GM23338 (cell line): ENCODE measurements around the gene MRAP. TPM values are rescaled to one million over a fixed set of nuclear protein-coding genes. Genes with fewer than 3 reads are reported as not detected.

ENCODE experiments used
- ATAC-seq: fragments of 200-7000 bp; cut with Tn5 transposase; 3 replicates; pipeline ENCODE4 v1.9.1; 2020
- DNase-seq: peaks from one replicate; pipeline ENCODE4 v3.0.0-alpha.2; 2015; ENCODE audit warnings: low spot score
- H2AFZ ChIP-seq: fragments of 200-600 bp; sonication (generic); 2 replicates; pipeline ENCODE4 v1.8.0; 2016; ENCODE audit warnings: antibody characterized with exemption, mild to moderate bottlenecking, moderate library complexity
- H3F3A ChIP-seq: fragments of 200-600 bp; sonication (generic); replicated peaks from 2 replicates; pipeline ENCODE4 v1.8.0; 2017; ENCODE audit warnings: antibody characterized with exemption, mixed run types, low read depth
- H3K27ac ChIP-seq: fragments of 200-600 bp; sonication (generic); 2 replicates; pipeline ENCODE4 v1.6.1; 2016; ENCODE audit warnings: low read depth
- H3K27me3 ChIP-seq: fragments of 200-600 bp; sonication (generic); 2 replicates; pipeline ENCODE4 v1.8.0; 2016; ENCODE audit warnings: mild to moderate bottlenecking, mixed run types, moderate library complexity; ENCODE audit not compliant: insufficient read depth
- H3K36me3 ChIP-seq: fragments of 200-600 bp; sonication (generic); 2 replicates; pipeline ENCODE4 v1.8.0; 2016; ENCODE audit warnings: mild to moderate bottlenecking; ENCODE audit not compliant: insufficient read depth
- H3K4me1 ChIP-seq: fragments of 200-600 bp; sonication (generic); 2 replicates; pipeline ENCODE4 v1.8.0; 2016; ENCODE audit warnings: mild to moderate bottlenecking, moderate library complexity; ENCODE audit not compliant: insufficient read depth
- H3K4me2 ChIP-seq: fragments of 200-600 bp; sonication (generic); 2 replicates; pipeline ENCODE4 v1.7.1; 2017; ENCODE audit warnings: mixed run types
- H3K4me3 ChIP-seq: fragments of 200-600 bp; sonication (generic); 2 replicates; pipeline ENCODE4 v1.6.1; 2016; ENCODE audit warnings: mixed run types
- H3K79me2 ChIP-seq: fragments of 200-600 bp; sonication (generic); replicated peaks from 2 replicates; pipeline ENCODE4 v1.8.0; 2017; ENCODE audit warnings: mild to moderate bottlenecking; ENCODE audit not compliant: insufficient read depth
- H3K9me2 ChIP-seq: fragments of 200-600 bp; sonication (generic); 2 replicates; pipeline ENCODE4 v1.8.0; 2017; ENCODE audit not compliant: insufficient read depth
- H4K20me1 ChIP-seq: fragments of 200-600 bp; sonication (generic); replicated peaks from 2 replicates; pipeline ENCODE4 v1.8.0; 2017; ENCODE audit warnings: mild to moderate bottlenecking; ENCODE audit not compliant: insufficient read depth
- H3K27ac Mint-ChIP-seq: 2 replicates; pipeline ENCODE4 v1.8.0; 2020; ENCODE audit warnings: inconsistent platforms, mild to moderate bottlenecking, moderate library complexity, mixed read lengths
- H3K27me3 Mint-ChIP-seq: 3 replicates; pipeline ENCODE4 v1.8.0; 2022; ENCODE audit warnings: low read depth, mild to moderate bottlenecking, moderate library complexity, mixed read lengths, inconsistent platforms; ENCODE audit not compliant: insufficient read depth, poor library complexity
- H3K36me3 Mint-ChIP-seq: 3 replicates; pipeline ENCODE4 v1.8.0; 2021; ENCODE audit warnings: low read depth, mild to moderate bottlenecking, inconsistent platforms, moderate library complexity, mixed read lengths
- H3K4me1 Mint-ChIP-seq: 3 replicates; pipeline ENCODE4 v1.8.0; 2020; ENCODE audit warnings: mild to moderate bottlenecking, inconsistent platforms, mixed read lengths
- H3K4me3 Mint-ChIP-seq: 3 replicates; pipeline ENCODE4 v1.8.0; 2021; ENCODE audit warnings: moderate library complexity, mild to moderate bottlenecking, inconsistent platforms, mixed read lengths
- H3K9me3 Mint-ChIP-seq: 3 replicates; pipeline ENCODE4 v1.8.0; 2020; ENCODE audit warnings: moderate library complexity, mild to moderate bottlenecking, inconsistent platforms, mixed read lengths
- CREB1 ChIP-seq: fragments of 250-450 bp; sonication (Bioruptor Pico); IDR thresholded peaks from 2 replicates; pipeline ENCODE4 v1.5.0; 2020; ENCODE audit warnings: low read depth, mild to moderate bottlenecking, moderate library complexity
- EZH2 ChIP-seq: fragments of 200-600 bp; sonication (generic); IDR thresholded peaks from one replicate; pipeline ENCODE4 v1.8.0; 2017; ENCODE audit warnings: antibody characterized with exemption, mild to moderate bottlenecking, low read depth; ENCODE audit not compliant: unreplicated experiment
- EZH2phosphoT487 ChIP-seq: fragments of 200-600 bp; sonication (generic); IDR thresholded peaks from one replicate; pipeline ENCODE4 v1.8.1; 2018; ENCODE audit warnings: antibody characterized with exemption; ENCODE audit not compliant: unreplicated experiment
- JUNB ChIP-seq: IDR thresholded peaks from one replicate; pipeline ENCODE4 v1.6.1; 2016; ENCODE audit warnings: antibody characterized with exemption; ENCODE audit not compliant: unreplicated experiment
- NANOG ChIP-seq: IDR thresholded peaks from 2 replicates; pipeline ENCODE4 v1.6.1; 2016; ENCODE audit warnings: antibody characterized with exemption, borderline replicate concordance
- POLR2AphosphoS5 ChIP-seq: IDR thresholded peaks from 2 replicates; pipeline ENCODE4 v1.6.1; 2016; ENCODE audit warnings: antibody characterized with exemption, low read depth
- STAT1 ChIP-seq: IDR thresholded peaks from one replicate; pipeline ENCODE4 v1.6.1; 2016; ENCODE audit warnings: antibody characterized with exemption; ENCODE audit not compliant: unreplicated experiment
- ZNF114 ChIP-seq: fragments of 250-450 bp; sonication (Bioruptor Pico); IDR thresholded peaks from 2 replicates; pipeline ENCODE4 v1.5.0; 2020; ENCODE audit warnings: mild to moderate bottlenecking, moderate library complexity
- ZNF331 ChIP-seq: fragments of 250-450 bp; sonication (Bioruptor Pico); IDR thresholded peaks from 2 replicates; pipeline ENCODE4 v1.5.0; 2020; ENCODE audit warnings: low read depth, mild to moderate bottlenecking, moderate library complexity
- polyA plus RNA-seq: library from polyadenylated mRNA; unstranded; fragments of >200 nt; fragmentation: Nextera tagmentation; extraction: Ambion mirVana; gene quantifications from 2 replicates; pipeline ENCODE4 v1.2.1, GENCODE V29; 2016
- total RNA-seq: library from RNA; depleted of rRNA; stranded (reverse); fragments of >200 nt; shearing (Covaris generic); gene quantifications from 2 replicates; pipeline ENCODE4 v1.2.3, GENCODE V29; 2014
- TF ChIP-seq, protein P1 (sequence below): IDR thresholded peaks from 2 replicates; pipeline ENCODE4 v1.6.1; 2016; ENCODE audit warnings: antibody characterized with exemption
- TF ChIP-seq, protein P2 (sequence below), 2 experiments: fragments of 200-600 bp in 1 of 2; sonication (generic) in 1 of 2; conservative IDR thresholded peaks; 2 replicates each; pipeline versions ENCODE4 v1.5.1 to v1.6.1; 2016 to 2017; ENCODE audit warnings: antibody characterized with exemption in 2 of 2, low read depth in 2 of 2, mild to moderate bottlenecking in 2 of 2, moderate library complexity in 1 of 2
- TF ChIP-seq, protein P3 (sequence below): fragments of 250-450 bp; sonication (Bioruptor Pico); IDR thresholded peaks from 2 replicates; pipeline ENCODE4 v1.5.0; 2020; ENCODE audit warnings: mild to moderate bottlenecking, moderate library complexity

MRAP gene
- total and polyA plus RNA-seq, 2 experiments from 2014 or later = 0.78 TPM; not detected in 1

DNA sequence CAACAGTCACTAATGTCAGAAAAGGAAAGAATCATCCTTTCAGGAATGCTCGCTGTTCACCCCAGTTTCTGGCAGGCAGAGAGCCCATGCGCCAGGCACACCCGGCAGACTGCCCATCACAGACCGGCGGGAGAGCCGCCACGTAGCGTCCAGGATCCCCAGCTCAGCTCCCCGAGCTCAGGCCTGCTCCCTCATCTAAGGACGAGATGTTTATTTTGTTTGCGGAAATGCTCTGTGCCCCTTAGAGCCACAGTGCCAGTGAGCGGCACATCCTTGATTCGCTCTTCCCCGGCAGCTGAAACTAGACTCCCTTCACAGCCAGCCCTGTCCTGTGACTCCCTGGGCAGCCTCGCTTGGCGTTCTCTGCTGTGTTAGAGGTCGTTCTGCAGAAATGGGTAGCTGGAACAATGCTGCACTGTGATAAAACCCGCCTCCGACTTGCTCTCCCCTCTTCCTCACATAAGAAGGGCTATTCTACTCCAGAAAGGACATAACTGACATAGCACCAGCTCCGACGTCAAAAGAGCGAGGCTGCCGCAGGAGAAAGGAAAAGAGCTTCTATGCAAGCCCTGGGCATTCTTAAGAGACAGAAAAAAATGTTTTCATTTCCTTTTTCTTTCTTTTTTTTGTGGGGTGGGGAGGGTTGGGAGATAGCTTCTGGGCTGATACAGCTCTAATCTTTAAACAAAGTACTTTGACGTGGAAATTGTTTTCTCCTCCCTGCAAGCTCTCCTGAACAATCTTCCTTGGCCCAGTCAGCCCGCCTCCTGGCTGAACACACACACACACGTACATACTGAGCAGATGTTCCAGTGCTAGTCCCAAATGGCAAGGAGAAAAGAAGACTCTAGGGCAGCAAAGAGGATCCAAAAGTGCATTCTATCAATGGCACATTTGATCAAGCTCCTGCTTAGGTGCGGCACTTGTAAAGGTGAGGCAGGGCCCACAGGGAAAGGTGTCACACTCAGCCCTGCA is 37.2 kb downstream of the MRAP start (continued):
- TF ChIP-seq, protein P1, sequence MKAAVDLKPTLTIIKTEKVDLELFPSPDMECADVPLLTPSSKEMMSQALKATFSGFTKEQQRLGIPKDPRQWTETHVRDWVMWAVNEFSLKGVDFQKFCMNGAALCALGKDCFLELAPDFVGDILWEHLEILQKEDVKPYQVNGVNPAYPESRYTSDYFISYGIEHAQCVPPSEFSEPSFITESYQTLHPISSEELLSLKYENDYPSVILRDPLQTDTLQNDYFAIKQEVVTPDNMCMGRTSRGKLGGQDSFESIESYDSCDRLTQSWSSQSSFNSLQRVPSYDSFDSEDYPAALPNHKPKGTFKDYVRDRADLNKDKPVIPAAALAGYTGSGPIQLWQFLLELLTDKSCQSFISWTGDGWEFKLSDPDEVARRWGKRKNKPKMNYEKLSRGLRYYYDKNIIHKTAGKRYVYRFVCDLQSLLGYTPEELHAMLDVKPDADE = no peak
- TF ChIP-seq STAT1 (no peak), CREB1 (CRISPR knock-in tag) (no peak), ZNF114 (CRISPR knock-in tag) (no peak), JUNB (no peak), EZH2phosphoT487 (no peak), POLR2AphosphoS5 (no peak)

DNA sequence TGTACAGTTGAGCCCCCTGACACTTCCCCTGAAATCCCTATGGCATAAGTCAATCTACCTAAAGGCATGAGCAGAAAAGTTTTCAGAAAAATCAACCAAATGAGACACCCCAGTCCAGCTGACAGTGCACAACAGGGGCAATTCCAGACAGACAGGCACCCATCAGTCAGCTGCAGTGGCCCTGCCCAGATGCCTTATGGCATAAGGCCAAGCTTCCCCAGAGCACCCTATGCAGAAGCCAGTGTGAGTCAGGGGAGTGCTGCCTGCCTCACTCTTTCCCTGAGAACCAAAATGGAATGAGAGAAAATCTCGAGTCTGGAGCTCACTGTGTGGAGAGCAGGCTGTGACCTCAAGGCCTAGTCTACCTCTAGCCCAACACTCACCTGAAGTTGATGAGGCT is 38.1 kb downstream of the MRAP start:
- no peaks in the 10 kb centered on the region for H3K9me3 Mint-ChIP-seq
- no peaks in the 10 kb centered on the region for H3K4me1 ChIP-seq
- H2AFZ ChIP-seq = no peak overlapping the region
- peaks cover 19% of the 10 kb centered on the region for H3K4me1 Mint-ChIP-seq
- peaks cover 34% of the 10 kb centered on the region; the same call in 1 of the 2 replicates for H3K36me3 ChIP-seq
- peaks cover 83% of the 10 kb centered on the region for H3K36me3 Mint-ChIP-seq
- no peak overlapping the region for H3K27ac ChIP-seq
- no peaks in the 10 kb centered on the region for H3K27me3 ChIP-seq
- no peak overlapping the region for H3K27ac Mint-ChIP-seq
- no peaks in the 10 kb centered on the region for H3F3A ChIP-seq
- ATAC-seq = no peak
- H4K20me1 ChIP-seq = peaks cover 7% of the 10 kb centered on the region; the same call in 1 of the 2 replicates
- no peak overlapping the region for H3K4me3 ChIP-seq
- no peak overlapping the region for H3K4me3 Mint-ChIP-seq
- no peaks in the 10 kb centered on the region; the same call in 1 of the 2 replicates for H3K79me2 ChIP-seq
- H3K27me3 Mint-ChIP-seq = peaks cover 5% of the 10 kb centered on the region
- H3K4me2 ChIP-seq = no peak overlapping the region
- H3K9me2 ChIP-seq = no peaks in the 10 kb centered on the region
- DNase-seq = no peak
- TF ChIP-seq, protein P2, sequence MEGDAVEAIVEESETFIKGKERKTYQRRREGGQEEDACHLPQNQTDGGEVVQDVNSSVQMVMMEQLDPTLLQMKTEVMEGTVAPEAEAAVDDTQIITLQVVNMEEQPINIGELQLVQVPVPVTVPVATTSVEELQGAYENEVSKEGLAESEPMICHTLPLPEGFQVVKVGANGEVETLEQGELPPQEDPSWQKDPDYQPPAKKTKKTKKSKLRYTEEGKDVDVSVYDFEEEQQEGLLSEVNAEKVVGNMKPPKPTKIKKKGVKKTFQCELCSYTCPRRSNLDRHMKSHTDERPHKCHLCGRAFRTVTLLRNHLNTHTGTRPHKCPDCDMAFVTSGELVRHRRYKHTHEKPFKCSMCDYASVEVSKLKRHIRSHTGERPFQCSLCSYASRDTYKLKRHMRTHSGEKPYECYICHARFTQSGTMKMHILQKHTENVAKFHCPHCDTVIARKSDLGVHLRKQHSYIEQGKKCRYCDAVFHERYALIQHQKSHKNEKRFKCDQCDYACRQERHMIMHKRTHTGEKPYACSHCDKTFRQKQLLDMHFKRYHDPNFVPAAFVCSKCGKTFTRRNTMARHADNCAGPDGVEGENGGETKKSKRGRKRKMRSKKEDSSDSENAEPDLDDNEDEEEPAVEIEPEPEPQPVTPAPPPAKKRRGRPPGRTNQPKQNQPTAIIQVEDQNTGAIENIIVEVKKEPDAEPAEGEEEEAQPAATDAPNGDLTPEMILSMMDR (conservative IDR thresholded peaks at IDR 0.05; ENCODE audit: low read depth in 2 of 2) = no peak
- TF ChIP-seq POLR2AphosphoS5 (no peak), EZH2 (no peak), NANOG (no peak), ZNF331 (CRISPR knock-in tag) (no peak)
- TF ChIP-seq, protein P1 = no peak
- TF ChIP-seq, protein P3, sequence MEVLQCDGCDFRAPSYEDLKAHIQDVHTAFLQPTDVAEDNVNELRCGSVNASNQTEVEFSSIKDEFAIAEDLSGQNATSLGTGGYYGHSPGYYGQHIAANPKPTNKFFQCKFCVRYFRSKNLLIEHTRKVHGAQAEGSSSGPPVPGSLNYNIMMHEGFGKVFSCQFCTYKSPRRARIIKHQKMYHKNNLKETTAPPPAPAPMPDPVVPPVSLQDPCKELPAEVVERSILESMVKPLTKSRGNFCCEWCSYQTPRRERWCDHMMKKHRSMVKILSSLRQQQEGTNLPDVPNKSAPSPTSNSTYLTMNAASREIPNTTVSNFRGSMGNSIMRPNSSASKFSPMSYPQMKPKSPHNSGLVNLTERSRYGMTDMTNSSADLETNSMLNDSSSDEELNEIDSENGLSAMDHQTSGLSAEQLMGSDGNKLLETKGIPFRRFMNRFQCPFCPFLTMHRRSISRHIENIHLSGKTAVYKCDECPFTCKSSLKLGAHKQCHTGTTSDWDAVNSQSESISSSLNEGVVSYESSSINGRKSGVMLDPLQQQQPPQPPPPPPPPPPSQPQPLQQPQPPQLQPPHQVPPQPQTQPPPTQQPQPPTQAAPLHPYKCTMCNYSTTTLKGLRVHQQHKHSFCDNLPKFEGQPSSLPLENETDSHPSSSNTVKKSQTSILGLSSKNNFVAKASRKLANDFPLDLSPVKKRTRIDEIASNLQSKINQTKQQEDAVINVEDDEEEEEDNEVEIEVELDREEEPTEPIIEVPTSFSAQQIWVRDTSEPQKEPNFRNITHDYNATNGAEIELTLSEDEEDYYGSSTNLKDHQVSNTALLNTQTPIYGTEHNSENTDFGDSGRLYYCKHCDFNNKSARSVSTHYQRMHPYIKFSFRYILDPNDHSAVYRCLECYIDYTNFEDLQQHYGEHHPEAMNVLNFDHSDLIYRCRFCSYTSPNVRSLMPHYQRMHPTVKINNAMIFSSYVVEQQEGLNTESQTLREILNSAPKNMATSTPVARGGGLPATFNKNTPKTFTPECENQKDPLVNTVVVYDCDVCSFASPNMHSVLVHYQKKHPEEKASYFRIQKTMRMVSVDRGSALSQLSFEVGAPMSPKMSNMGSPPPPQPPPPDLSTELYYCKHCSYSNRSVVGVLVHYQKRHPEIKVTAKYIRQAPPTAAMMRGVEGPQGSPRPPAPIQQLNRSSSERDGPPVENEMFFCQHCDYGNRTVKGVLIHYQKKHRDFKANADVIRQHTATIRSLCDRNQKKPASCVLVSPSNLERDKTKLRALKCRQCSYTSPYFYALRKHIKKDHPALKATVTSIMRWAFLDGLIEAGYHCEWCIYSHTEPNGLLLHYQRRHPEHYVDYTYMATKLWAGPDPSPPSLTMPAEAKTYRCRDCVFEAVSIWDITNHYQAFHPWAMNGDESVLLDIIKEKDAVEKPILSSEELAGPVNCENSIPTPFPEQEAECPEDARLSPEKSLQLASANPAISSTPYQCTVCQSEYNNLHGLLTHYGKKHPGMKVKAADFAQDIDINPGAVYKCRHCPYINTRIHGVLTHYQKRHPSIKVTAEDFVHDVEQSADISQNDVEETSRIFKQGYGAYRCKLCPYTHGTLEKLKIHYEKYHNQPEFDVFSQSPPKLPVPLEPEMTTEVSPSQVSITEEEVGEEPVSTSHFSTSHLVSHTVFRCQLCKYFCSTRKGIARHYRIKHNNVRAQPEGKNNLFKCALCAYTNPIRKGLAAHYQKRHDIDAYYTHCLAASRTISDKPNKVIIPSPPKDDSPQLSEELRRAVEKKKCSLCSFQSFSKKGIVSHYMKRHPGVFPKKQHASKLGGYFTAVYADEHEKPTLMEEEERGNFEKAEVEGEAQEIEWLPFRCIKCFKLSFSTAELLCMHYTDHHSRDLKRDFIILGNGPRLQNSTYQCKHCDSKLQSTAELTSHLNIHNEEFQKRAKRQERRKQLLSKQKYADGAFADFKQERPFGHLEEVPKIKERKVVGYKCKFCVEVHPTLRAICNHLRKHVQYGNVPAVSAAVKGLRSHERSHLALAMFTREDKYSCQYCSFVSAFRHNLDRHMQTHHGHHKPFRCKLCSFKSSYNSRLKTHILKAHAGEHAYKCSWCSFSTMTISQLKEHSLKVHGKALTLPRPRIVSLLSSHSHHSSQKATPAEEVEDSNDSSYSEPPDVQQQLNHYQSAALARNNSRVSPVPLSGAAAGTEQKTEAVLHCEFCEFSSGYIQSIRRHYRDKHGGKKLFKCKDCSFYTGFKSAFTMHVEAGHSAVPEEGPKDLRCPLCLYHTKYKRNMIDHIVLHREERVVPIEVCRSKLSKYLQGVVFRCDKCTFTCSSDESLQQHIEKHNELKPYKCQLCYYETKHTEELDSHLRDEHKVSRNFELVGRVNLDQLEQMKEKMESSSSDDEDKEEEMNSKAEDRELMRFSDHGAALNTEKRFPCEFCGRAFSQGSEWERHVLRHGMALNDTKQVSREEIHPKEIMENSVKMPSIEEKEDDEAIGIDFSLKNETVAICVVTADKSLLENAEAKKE (CRISPR knock-in tag) = no peak
